ENCODE results near the gene CWC25. TPM values are rescaled to one million over a fixed set of nuclear protein-coding genes. Genes with fewer than 3 reads are reported as not detected.
A peak's percentile ranks its signal among the peaks of the same experiment; 100 is the strongest.
"Not testable (repeated sequence)": the region's sequence is repeated elsewhere in the genome, so short reads cannot be mapped to it uniquely, and the experiment has no call there.

CWC25 gene
- total RNA-seq, 1 donor = 17.0 TPM

DNA sequence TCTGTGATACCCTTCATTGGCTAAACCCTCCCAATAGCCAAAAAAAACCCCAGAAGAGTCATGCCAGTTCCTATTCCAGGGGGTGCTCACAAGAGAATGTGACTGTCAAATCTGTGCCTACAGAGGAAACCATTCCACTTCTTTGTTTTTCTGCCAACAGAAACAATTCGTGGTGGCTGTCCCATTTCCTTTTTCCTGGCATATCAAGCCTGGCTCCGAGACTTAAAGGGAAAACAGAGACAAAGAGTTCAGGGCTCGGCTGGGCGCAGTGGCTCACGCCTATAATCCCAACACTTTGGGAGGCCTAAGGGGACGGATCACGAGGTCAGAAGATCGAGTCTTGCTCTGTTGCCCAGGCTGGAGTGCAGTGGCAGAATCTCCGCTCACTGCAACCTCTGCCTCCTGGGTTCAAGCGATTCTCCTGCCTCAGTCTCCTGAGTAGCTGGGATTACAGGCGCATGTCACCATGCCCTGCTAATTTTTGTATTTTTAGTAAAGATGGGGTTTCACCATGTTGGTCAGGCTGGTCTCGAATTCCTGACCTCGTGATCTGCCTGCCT, 34.9 kb downstream of the CWC25 start:
- not testable (repeated sequence) for DNase-seq (ENCODE audit: low read depth in 2 of 3, low spot score in 2 of 3)

DNA sequence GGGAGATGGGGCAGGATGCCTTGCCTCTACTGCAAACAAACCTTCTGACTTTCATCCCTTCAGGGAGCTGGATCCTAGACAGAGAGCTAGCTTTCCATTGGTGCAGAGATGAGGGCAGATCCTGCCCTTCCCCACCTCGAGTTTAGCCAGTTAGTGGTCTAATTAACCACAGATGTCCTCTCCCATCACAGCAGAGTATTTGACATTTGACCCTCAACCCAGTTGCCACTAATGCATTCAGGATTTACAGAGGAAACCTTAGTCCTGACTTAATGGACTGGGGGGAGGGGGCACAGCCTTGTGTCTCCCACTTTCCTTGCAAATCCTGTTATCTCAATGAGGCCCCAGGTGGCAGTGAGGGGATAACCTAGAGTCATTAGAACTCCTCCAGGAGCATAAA, 35.9 kb downstream of the CWC25 start:
- DNase-seq (ENCODE audit: low read depth in 2 of 3, low spot score in 2 of 3) = no peak

DNA sequence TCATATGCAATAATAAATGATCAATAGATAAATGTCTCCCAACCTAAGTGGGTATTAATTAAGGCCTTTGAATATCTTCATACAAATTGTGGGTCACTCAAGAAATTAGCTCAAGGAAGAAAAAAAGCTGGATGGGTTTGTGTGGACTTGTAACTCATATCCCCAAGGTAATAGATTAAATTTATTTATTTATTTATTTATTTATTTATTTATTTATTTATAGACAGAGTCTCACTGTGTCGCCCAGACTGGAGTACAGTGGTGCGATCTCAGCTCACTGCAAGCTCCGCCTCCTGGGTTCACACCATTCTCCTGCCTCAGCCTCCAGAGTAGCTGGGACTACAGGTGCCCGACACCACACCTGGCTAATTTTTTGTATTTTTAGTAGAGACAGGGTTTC, 37.1 kb downstream of the CWC25 start:
- not testable (repeated sequence) for DNase-seq (ENCODE audit: low read depth in 2 of 3, low spot score in 2 of 3)

DNA sequence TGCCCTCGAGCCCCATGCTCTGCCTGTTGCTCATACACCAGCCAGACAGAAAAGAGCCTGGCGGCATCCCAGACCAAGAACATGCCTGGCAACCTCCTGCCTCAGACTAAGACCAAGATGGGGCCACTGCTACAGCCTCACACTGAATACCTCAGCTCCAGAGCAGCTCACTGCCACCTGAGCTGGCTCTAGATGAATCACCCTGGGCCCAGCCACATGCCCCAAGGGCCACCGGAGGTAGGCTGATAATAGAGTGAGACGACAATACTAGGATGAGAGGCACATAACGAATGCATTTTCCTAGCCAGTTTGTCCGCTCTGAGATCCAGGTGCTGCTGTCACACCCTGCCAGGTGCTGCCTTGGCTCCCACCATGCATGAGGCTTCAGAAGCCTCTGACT, 38.7 kb downstream of the CWC25 start:
- DNase-seq (ENCODE audit: low read depth in 2 of 3, low spot score in 2 of 3) = no peak

DNA sequence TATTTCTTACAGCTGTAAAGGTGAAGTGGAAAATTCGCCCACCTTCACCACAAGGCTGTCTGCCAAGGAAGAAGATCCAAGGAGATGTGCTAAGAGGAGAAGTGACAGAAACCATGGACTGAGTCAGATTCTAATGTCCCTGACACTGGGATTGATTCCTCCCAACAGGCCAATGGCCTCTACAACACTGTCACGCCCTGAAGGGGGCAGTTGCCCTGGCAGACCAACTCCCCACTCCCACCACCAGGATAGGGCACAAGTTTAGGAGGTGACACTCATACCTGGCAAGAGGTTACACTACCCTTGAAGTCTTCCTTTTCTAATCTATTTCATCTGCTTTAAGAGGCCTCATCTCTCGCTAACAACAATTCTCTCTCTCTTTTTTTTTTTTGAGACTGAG, 41.9 kb downstream of the CWC25 start:
- no peak for DNase-seq (ENCODE audit: low read depth in 2 of 3, low spot score in 2 of 3)

DNA sequence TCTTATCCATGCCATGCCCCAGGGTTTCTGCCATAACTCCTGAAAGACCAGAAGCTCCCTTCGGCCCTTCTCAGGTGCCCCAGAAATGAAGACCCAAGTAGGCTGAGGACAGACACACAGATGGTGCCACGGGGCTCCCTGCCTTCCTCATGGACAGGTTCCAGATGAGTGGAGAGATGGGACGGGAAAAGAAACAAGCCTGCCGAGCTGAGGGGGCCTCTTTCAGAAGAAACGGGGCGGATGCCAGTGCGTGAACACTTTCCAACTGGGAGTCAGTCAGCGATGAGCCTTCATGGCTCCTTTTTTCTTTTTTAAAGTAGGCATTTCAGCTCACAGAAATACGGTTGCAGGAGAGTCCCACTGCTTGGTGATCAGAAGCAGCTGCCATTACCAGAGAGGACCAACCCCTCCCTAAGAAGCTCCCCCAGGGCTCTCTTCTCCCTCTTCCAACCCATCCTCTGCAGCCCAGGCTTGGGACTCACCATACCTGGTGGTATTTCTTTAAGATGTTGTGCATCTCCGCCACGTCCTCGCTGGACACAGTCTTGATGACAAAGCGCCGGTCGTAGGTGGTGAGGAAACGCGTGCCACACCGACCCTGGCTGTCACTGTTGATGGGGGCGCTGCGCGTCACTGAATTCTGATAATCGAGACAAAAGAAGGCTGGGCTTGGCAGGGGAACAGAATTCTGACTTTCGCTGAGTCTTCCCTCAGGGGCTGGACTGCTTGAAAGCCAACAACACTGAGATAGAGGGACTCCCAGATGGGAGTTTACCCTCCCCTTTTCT, 45.0 kb downstream of the CWC25 start:
- no peak for DNase-seq (ENCODE audit: low read depth in 2 of 3, low spot score in 2 of 3)

DNA sequence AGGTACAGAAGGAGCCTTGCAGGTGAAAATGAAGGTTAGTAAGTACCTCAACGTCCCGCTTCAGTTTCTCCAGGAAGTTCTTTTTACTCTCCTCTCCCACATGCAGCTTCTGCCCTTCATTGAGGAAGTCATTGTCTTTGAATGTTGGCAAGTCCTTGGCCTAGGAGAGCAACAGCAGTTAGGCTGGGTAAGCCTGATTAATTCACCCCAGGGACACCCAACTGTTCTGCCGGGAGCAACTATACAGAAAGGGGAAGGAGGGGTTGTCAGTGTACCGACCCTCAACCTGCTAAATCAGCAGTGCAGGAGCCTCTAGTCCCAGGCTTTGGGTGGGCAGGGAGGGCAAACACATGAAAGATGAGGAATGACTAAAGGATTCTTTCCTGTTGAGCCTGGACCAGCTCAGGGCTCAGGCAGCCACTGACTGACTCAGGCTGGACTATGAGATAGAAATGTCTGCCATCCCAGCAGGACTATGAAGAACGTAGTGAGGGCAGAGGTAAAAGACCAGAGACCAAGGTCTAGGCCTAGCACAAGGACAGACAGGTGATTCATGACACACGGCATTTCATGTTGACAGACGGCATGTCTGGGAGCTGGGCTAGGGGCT, 47.4 kb downstream of the CWC25 start:
- DNase-seq (ENCODE audit: low read depth in 2 of 3, low spot score in 2 of 3) = no peak

DNA sequence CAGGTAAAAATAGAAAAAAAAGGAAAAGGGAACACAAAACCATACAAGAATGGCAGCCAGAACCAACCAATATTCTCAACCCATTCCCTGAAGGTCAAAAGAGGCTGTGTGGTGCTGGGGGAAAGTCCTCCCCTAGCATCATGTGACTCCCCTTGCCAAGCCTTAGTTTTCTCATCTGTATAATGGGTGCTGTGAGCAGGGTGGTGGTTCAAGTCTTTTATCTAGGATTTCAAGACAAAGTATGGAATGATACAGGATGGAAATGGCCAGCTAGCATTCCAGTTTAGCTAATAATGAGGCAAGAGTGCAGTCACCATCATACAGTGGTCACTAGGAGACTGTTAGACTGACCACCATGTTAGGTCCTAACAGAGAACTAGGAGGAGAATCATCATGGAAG, 51.9 kb downstream of the CWC25 start:
- no peak for DNase-seq (ENCODE audit: low read depth in 2 of 3, low spot score in 2 of 3)

DNA sequence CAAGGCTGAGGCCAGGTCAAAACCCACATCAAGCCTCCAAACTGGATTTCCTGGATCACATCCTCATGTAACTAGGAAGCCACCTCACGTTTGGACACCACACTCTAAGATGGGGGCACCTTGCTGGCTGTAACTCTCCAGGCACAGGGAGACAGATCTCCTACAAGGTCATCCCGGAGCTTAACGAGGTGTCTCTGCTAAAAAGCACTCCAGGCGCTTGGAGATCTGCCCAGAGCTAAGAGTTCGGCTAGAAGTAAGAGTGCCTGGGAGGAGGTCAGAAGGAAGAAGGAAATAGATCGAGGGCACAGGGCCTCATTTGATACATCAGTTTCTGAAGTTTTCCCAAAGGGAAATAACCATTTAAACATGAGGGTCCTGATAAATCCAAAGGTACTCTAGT, 56.7 kb downstream of the CWC25 start:
- no peak for DNase-seq (ENCODE audit: low read depth in 2 of 3, low spot score in 2 of 3)

DNA sequence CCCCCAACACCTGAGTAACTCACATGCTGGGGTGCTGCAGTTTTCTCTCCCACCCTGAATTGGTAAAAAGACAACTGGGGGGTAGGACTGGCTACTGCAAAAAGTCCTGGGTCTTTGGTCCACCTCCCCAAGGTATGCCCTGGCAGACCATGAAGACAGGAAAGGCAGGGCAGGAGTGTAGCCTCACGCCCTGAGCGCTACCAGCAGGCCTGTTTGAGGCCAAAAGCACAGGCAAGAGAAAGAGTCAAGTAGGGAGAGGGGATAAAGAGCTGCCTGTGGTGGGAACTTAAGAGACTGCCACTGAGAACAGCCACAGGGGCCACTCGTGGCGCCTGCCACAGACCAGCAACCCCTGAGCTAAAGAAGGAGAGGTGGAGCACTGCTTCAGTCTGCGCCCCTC, 58.8 kb downstream of the CWC25 start:
- DNase-seq (ENCODE audit: low read depth in 2 of 3, low spot score in 2 of 3) = no peak

DNA sequence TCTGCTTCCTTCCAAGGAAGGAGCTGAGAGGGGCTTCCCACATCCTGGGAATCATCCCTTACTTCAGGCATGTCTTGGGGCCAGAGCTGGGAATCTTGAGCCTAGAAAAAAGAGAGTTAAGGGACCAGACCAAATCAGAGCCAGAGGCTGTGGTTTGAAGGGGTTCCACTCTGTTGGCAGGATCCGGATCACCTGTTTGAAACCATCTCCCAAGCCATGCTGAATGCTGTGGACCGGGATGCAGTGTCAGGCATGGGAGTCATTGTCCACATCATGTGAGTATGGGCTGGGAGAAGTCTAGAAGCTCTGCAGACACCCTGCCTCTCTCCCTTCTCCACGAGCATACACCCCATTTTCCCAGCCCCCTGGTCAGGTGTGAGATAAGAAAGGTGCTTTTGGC, 62.9 kb downstream of the CWC25 start:
- no peak for DNase-seq (ENCODE audit: low read depth in 2 of 3, low spot score in 2 of 3)

DNA sequence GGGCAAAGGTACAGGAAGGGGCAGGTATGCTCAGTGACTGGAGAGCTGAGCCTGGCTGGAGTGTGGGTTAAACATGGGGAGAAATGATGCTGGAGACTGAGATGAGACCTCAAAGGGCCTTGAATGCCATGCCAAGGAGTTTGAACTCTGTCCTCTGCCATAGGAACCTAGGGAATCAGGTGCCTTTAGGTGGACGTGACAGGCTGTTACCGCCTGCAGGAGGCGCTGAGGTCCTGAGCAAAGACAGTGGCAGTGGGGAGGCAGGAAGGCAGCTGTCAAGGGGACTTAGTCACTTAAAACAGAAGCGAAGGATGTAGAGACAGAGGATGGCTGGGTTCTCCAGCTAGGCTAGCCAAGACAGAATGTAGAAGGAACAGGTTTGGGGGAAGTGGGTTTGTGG, 63.5 kb downstream of the CWC25 start:
- DNase-seq (ENCODE audit: low read depth in 2 of 3, low spot score in 2 of 3) = peak in 1 of 3 donors; percentile 52

DNA sequence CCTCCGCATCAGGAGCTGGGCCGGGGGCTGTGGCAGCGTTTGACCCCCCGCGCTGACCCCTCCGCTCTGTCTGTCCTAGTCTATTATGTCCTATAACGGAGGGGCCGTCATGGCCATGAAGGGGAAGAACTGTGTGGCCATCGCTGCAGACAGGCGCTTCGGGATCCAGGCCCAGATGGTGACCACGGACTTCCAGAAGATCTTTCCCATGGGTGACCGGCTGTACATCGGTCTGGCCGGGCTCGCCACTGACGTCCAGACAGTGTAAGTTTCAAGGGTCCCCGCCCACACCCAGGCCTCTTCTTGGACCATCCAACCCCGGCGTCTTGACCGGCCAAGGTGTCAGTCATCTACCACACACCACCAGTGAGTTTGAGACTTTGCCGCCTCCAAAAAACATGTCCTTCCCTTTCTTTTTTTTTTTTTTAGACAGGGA, 72.0 kb downstream of the CWC25 start:
- DNase-seq (ENCODE audit: low read depth in 2 of 3, low spot score in 2 of 3) = no peak

DNA sequence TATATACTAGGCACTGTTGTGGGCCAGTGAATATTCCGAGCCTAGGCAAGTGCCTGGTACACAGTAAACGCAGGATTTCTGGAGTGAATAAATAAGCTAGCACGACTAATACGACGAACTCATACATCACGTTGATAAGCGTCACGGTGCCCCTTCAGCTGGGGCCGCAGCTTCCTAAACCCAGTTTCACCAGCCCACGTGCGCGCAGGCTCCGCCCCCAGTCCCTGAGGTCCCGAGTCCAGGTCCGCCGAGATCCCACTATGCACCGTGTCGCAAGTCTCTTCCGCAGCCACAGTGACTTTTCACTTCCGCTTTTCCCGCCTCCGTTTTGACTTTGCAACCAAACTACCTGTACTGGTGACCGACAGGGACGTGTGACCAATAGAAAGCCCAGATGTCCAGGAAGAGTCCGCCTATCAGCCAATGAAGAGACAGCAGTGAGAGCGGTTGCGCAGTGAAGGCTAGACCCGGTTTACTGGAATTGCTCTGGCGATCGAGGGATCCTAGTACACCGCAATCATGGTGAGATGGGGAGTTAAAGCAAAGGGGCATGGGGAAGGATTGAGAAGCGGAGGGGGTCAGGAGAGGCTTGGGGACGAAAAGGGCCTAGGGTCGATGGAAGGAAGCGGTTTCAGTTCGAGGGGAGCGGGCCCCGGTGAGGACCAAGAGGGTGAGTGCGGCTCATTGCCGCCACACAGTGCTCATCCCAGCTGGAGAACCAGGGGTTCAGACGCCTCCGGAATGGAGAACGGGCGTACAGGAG, 72.6 kb downstream of the CWC25 start, which contains the start of gene PSMB3:
TSS of gene PSMB3 (plus strand) at position 434 of the 763 bp plus-strand sequence. CDS start at position 520, 86 bp downstream.
- peak; percentile 94 to 100 (median 99) for DNase-seq (ENCODE audit: low read depth in 2 of 3, low spot score in 2 of 3)

DNA sequence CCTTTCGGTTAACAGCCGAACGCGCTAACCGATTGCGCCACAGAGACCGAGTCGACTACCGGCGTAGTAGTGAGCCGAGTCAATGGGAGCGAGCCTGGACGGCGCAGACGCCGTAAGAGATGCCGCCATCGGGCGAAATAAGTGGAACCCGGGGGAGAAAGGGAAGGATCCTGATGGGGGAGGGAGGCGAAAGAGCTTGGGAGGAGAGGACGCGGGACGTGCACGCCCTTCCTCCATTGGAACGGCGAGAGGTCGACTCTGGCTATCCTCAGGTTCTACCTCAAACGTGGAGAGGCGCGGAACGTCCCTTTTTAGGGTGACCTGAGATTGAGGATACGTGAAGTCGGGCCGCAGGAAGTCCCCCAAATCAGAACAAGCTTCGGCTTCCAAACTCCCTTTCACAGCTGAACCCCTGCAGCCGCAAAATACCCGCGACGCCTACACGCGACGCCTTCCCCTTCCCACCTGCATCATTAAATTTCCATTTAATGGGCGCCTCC, 73.3 kb downstream of the CWC25 start:
- DNase-seq (ENCODE audit: low read depth in 2 of 3, low spot score in 2 of 3) = peak; percentile 63 to 85 (median 72)

DNA sequence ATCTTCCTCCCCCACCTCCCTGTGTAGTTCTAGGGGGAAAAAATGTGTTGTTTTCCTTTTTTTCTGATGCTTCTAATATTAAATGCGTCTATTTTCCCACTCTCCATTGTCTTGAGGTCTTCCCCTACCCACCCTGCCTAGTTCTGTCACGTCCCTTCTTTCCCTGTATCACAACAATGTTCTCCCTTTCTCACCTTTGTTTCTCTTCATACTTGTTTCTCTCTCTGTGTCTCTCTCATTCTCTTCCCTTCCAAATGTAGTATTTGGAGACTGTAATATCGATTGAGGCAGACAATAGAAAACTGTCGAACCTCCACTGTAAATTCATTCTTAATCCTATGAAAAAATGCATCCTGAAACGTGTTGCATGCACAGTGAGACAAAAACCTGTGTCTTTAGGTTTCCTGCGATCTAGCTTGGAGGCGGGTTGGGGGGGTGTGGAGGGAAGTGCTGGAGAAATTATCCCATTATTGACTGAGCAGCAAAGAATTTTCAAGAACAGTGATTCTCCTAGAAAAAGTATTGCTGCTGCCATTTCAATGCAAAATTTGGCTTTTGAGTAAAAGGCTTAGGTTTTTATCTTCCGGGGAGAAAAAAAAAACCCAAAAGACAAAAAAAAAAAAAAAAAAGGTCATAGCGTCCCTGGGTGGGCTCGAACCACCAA, 73.8 kb downstream of the CWC25 start:
- no peak for DNase-seq (ENCODE audit: low read depth in 2 of 3, low spot score in 2 of 3)

Data from hematopoietic multipotent progenitor cell (in vitro differentiated cells).